ENCODE results near the gene DDX20.
"Not testable (repeated sequence)": the region's sequence is repeated elsewhere in the genome, so short reads cannot be mapped to it uniquely, and the experiment has no call there.

The DDX20 gene

GRCh38 chr1:111786669-111787207, 31.0 kb downstream of the DDX20 start:
- no peak for DNase-seq (ENCODE audit: low read depth in 3 of 3, low spot score in 1 of 3)

- no peak for DNase-seq (ENCODE audit: low read depth in 3 of 3, low spot score in 1 of 3)
These were observed 33.4 kb downstream of the DDX20 start for GRCh38 chr1:111789142-111789541.

- DNase-seq (ENCODE audit: low read depth in 3 of 3, low spot score in 1 of 3), result no peak
These were observed 34.1 kb downstream of the DDX20 start for GRCh38 chr1:111789666-111790316.

- no peak for DNase-seq (ENCODE audit: low read depth in 3 of 3, low spot score in 1 of 3)
These were observed 36.1 kb downstream of the DDX20 start for GRCh38 chr1:111791776-111792175.

- no peak for DNase-seq (ENCODE audit: low read depth in 3 of 3, low spot score in 1 of 3)
These were observed 36.5 kb downstream of the DDX20 start for GRCh38 chr1:111792249-111792648.

- DNase-seq (ENCODE audit: low read depth in 3 of 3, low spot score in 1 of 3), result no peak
These were observed 38.2 kb downstream of the DDX20 start for GRCh38 chr1:111793923-111794322.

GRCh38 chr1:111795401-111795800, 39.7 kb downstream of the DDX20 start:
- no peak for DNase-seq (ENCODE audit: low read depth in 3 of 3, low spot score in 1 of 3)

GRCh38 chr1:111798580-111798979, 42.9 kb downstream of the DDX20 start:
- DNase-seq (ENCODE audit: low read depth in 3 of 3, low spot score in 1 of 3), result no peak

- not testable (repeated sequence) for DNase-seq (ENCODE audit: low read depth in 3 of 3, low spot score in 1 of 3)
These were observed 44.0 kb downstream of the DDX20 start for GRCh38 chr1:111799722-111800121.

- DNase-seq (ENCODE audit: low read depth in 3 of 3, low spot score in 1 of 3), result no peak
These were observed 45.6 kb downstream of the DDX20 start for GRCh38 chr1:111801071-111801850.

- no peak for DNase-seq (ENCODE audit: low read depth in 3 of 3, low spot score in 1 of 3)
These were observed 46.4 kb downstream of the DDX20 start for GRCh38 chr1:111802110-111802509.

- no peak for DNase-seq (ENCODE audit: low read depth in 3 of 3, low spot score in 1 of 3)
These were observed 47.3 kb downstream of the DDX20 start for GRCh38 chr1:111802984-111803383.

GRCh38 chr1:111803951-111804350, 48.2 kb downstream of the DDX20 start:
- DNase-seq (ENCODE audit: low read depth in 3 of 3, low spot score in 1 of 3), result no peak

GRCh38 chr1:111804776-111805175, 49.1 kb downstream of the DDX20 start:
- no peak for DNase-seq (ENCODE audit: low read depth in 3 of 3, low spot score in 1 of 3)

GRCh38 chr1:111805251-111805650, 49.5 kb downstream of the DDX20 start:
- no peak for DNase-seq (ENCODE audit: low read depth in 3 of 3, low spot score in 1 of 3)

GRCh38 chr1:111811891-111812290, 56.2 kb downstream of the DDX20 start:
- DNase-seq (ENCODE audit: low read depth in 3 of 3, low spot score in 1 of 3), result no peak

GRCh38 chr1:111812306-111812705, 56.6 kb downstream of the DDX20 start:
- no peak for DNase-seq (ENCODE audit: low read depth in 3 of 3, low spot score in 1 of 3)

GRCh38 chr1:111813440-111814304, 58.0 kb downstream of the DDX20 start:
- no peak for DNase-seq (ENCODE audit: low read depth in 3 of 3, low spot score in 1 of 3)

- no peak for DNase-seq (ENCODE audit: low read depth in 3 of 3, low spot score in 1 of 3)
These were observed 58.6 kb downstream of the DDX20 start for GRCh38 chr1:111814305-111814628.

- no peak for DNase-seq (ENCODE audit: low read depth in 3 of 3, low spot score in 1 of 3)
These were observed 58.9 kb downstream of the DDX20 start for GRCh38 chr1:111814642-111815041.
